Neutrophil (primary cell): ENCODE data around the gene ZNG1A.
"Not testable (repeated sequence)": the region's sequence is repeated elsewhere in the genome, so short reads cannot be mapped to it uniquely, and the experiment has no call there.

Experiments
- H3K27ac ChIP-seq: fragments of 200-600 bp; sonication (generic); 2 replicates; pipeline ENCODE4 v1.5.1; 2016; ENCODE audit warnings: mild to moderate bottlenecking, moderate library complexity
- H3K27me3 ChIP-seq: fragments of 200-600 bp; sonication (generic); 2 replicates; pipeline ENCODE4 v1.6.0; 2016; ENCODE audit warnings: mild to moderate bottlenecking
- H3K36me3 ChIP-seq: fragments of 200-600 bp; sonication (generic); 2 replicates; pipeline ENCODE4 v1.5.1; 2017
- H3K4me1 ChIP-seq, 2 experiments: fragments of 200-600 bp in 1 of 2; sonication (generic) in 1 of 2; 1 replicate in 1 of 2; 2 replicates in 1 of 2; pipeline versions ENCODE4 v1.5.1 to v1.6.1; 2013 to 2016; ENCODE audit warnings: low read depth in 1 of 2, low read length in 1 of 2, mild to moderate bottlenecking in 1 of 2, moderate library complexity in 1 of 2; ENCODE audit not compliant: control insufficient read depth in 1 of 2, insufficient read depth in 1 of 2
- H3K4me3 ChIP-seq, 2 experiments: fragments of 200-600 bp in 1 of 2; sonication (generic) in 1 of 2; 1 replicate in 1 of 2; 2 replicates in 1 of 2; pipeline ENCODE4 v1.5.1; 2013 to 2016; ENCODE audit warnings: low read depth in 1 of 2, low read length in 1 of 2, mild to moderate bottlenecking in 1 of 2, moderate library complexity in 1 of 2
- H3K9me3 ChIP-seq: fragments of 200-600 bp; sonication (generic); 2 replicates; pipeline ENCODE4 v1.5.1; 2016
- CTCF ChIP-seq: fragments of 200-600 bp; sonication (generic); IDR thresholded peaks from 2 replicates; pipeline ENCODE4 v1.5.1; 2016; ENCODE audit warnings: antibody characterized with exemption

Gene ZNG1A

GRCh38 chr9:209143-209758, 30.4 kb upstream of the ZNG1A start:
- H3K36me3 ChIP-seq, result no peaks in the 10 kb centered on the region
- TF ChIP-seq CTCF, result no peak
- H3K27me3 ChIP-seq, result no peaks in the 10 kb centered on the region
- no peak overlapping the region for H3K4me3 ChIP-seq
- no peaks in the 10 kb centered on the region for H3K9me3 ChIP-seq
- peaks cover 55 to 60% of the 10 kb centered on the region in 2 experiments for H3K4me1 ChIP-seq
- H3K27ac ChIP-seq, result peak overlapping the region; percentile 70

DNA sequence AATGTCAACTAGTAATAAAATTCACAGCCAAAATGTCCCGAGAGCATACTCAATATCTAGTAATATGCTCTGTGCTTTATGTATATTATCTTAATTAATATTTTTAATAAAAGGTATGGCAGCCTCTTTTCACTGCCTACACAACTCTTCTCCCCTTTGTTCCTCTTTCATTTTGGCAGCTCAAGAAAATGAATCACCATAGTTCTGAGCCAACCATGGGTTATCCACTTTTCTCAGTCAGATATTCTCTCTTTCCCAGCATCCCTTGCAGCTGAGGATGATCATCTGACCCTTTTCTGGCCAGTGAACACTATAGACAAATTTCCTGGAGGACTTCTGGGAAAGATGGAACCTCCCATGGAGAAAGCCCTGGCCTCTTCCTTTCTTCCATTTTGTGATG, 27.6 kb upstream of the ZNG1A start:
- H3K4me1 ChIP-seq, result peaks cover 27 to 32% of the 10 kb centered on the region in 2 experiments
- peak overlapping the region; percentile 61 for H3K27ac ChIP-seq
- H3K36me3 ChIP-seq, result no peaks in the 10 kb centered on the region
- H3K9me3 ChIP-seq, result no peaks in the 10 kb centered on the region
- H3K4me3 ChIP-seq, result no peak overlapping the region
- TF ChIP-seq CTCF, result no peak
- H3K27me3 ChIP-seq, result no peaks in the 10 kb centered on the region

- not testable (repeated sequence) for H3K36me3 ChIP-seq, H3K27ac ChIP-seq, H3K27me3 ChIP-seq, H3K4me3 ChIP-seq, H3K4me1 ChIP-seq, H3K9me3 ChIP-seq
Measured at GRCh38 chr9:199601-200000, 20.7 kb upstream of the ZNG1A start.

- not testable (repeated sequence) for H3K36me3 ChIP-seq, H3K27me3 ChIP-seq, H3K9me3 ChIP-seq
- H3K4me1 ChIP-seq, result peaks cover 8 to 11% of the 10 kb centered on the region in 2 experiments
- H3K4me3 ChIP-seq, result peak overlapping the region; percentile 31 to 53
- peak overlapping the region; percentile 78 for H3K27ac ChIP-seq
Measured at GRCh38 chr9:178140-178825, 573 bp downstream of the ZNG1A start.

GRCh38 chr9:169757-170156, 9.1 kb downstream of the ZNG1A start:
- not testable (repeated sequence) for H3K27me3 ChIP-seq, H3K9me3 ChIP-seq, H3K4me3 ChIP-seq, H3K4me1 ChIP-seq, H3K36me3 ChIP-seq, H3K27ac ChIP-seq

GRCh38 chr9:159871-160270, 19.0 kb downstream of the ZNG1A start:
- H3K27ac ChIP-seq, H3K27me3 ChIP-seq, H3K4me3 ChIP-seq, H3K4me1 ChIP-seq, H3K36me3 ChIP-seq, H3K9me3 ChIP-seq: not testable (repeated sequence)

DNA sequence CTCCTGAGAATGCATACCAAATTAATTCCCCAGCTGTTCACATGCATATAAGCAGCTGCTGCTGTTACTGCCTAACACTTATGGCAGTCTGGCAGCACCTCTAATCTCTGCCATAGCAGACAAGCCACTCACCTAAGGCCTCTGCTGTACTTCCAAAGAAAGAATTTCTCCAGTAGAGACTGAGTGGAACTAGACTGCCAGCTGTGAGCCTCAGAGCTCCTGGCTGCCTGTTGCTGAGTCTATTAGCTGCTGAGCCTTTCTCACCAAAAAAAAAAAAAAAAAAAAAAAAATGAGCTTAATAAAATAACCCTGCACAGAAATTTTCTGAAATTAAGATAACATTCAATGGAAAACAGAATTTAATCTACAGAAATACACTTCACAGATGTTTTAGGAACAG, 27.7 kb downstream of the ZNG1A start:
- not testable (repeated sequence) for H3K27me3 ChIP-seq, H3K4me3 ChIP-seq, H3K36me3 ChIP-seq, H3K27ac ChIP-seq, H3K9me3 ChIP-seq, H3K4me1 ChIP-seq

DNA sequence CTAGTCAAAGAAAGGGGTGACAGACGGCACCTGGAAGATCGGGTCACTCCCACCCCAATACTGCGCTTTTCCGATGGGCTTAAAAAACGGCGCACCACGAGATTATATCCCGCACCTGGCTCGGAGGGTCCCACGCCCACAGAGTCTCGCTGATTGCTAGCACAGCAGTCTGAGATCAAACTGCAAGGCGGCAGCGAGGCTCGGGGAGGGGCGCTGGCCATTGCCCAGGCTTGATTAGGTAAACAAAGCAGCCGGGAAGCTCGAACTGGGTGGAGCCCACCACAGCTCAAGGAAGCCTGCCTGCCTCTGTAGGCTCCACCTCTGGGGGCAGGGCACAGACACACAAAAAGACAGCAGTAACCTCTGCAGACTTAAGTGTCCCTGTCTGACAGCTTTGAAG, 39.0 kb downstream of the ZNG1A start:
- not testable (repeated sequence) for H3K27me3 ChIP-seq, H3K4me3 ChIP-seq, H3K9me3 ChIP-seq, H3K27ac ChIP-seq, H3K36me3 ChIP-seq, H3K4me1 ChIP-seq

GRCh38 chr9:117995-118467, 60.8 kb downstream of the ZNG1A start, which contains the start of gene FOXD4:
FOXD4 (minus strand) TSS chr9:118417; CDS start chr9:118119, 298 bp downstream.
- not testable (repeated sequence) for H3K36me3 ChIP-seq, H3K4me3 ChIP-seq, H3K9me3 ChIP-seq, H3K27ac ChIP-seq
- peaks cover 13 to 20% of the 10 kb centered on the region in 2 experiments for H3K4me1 ChIP-seq
- peaks cover 56% of the 10 kb centered on the region for H3K27me3 ChIP-seq

DNA sequence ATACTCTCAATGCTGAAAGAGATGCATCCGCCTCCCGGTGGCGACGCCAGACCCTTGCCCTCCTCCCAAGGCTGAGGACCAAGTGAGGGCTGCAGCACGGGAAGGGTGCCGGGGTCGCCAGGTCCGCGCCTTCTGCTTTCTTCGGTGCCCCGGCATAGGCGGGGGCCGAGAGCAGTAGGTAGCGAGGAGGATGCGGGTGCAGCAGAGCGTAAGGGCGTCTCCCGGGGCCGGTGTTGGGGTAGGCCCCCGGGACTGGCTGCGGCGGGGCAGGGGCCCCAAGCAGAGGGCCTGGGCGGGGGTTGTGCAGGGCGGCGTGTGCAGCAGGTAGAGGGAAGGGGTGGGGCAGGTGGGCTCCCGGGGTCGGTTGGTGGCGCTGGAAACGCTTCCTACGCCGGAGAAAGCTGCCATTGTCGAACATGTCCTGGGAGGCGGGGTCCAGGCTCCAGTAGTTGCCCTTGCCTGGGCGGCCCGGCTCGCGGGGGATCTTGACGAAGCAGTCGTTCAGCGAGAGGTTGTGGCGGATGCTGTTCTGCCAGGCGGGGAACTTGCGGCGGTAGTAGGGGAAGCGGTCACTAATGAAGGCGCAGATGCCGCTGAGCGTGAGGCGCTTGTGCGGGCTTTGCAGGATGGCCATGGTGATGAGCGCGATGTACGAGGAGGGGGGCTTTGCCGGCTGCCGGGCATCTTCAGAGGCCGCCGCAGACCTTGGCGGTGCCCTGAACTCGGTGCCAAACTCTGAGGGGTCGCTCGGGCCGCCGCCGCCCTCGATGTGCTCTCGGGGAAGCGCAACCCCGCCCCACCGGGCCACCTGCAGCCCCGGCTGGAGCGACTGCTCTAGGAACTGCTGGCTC, 61.5 kb downstream of the ZNG1A start:
- not testable (repeated sequence) for H3K36me3 ChIP-seq, H3K4me3 ChIP-seq, H3K27ac ChIP-seq, H3K9me3 ChIP-seq
- Histone ChIP-seq H3K27me3 (peaks cover 63% of the 10 kb centered on the region), H3K4me1 (peaks cover 13 to 20% of the 10 kb centered on the region in 2 experiments)

DNA sequence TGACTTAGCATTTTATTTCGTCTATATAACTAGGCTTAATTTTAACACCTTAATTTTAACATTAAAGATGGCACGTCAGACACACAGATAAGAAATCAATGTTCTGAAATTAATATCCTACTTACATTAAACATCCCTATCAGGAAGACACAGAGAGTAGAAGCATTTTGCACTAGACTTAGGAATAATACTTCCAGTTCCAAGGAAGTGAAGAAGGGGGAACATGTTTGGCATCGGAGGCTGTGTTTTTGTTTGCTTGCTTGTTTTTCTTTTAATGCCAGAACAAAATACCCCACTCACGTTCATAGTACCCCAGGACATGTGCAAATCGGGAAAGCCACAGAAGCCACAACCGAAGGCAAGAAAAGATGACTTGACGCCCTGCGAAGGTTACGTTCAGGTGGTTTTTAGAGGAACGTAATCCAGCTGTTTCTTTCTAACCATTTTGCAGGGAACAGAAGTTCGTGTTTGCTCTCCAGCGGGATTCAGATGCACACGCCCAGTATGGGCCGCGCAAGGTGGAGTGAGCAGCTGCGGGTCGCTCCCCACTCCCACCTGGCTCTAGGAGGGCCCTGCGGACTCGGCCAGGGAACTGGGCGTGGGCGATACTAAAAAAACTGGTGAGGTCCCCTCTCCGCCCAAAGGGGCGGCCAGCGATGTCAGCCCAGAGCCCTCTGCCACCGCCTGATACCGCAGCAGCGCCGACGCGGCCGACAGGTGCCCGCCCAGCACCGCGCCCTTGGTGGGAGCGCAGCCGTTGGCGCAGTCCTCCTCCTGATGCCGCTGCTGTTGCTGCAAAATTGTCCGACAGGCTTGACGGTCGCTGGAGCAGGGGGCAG, 62.4 kb downstream of the ZNG1A start:
- not testable (repeated sequence) for H3K9me3 ChIP-seq, H3K27ac ChIP-seq, H3K4me3 ChIP-seq, H3K36me3 ChIP-seq
- H3K4me1 ChIP-seq, result peaks cover 13 to 20% of the 10 kb centered on the region in 2 experiments
- peaks cover 72% of the 10 kb centered on the region for H3K27me3 ChIP-seq
